Transverse colon (tissue), 4 donors: ENCODE measurements around the gene MEF2D.

Experiments used
- EP300 ChIP-seq: sonication (generic); formaldehyde crosslinking; IDR thresholded peaks from one replicate; pipeline ENCODE4 v1.6.1; 2017; ENCODE audit warnings: antibody characterized with exemption, low read depth
- POLR2A ChIP-seq: fragments of 450-650 bp; IDR thresholded peaks from one replicate; pipeline ENCODE4 v1.6.1; 2016; ENCODE audit warnings: antibody characterized with exemption, mild to moderate bottlenecking, moderate library complexity
- POLR2AphosphoS5 ChIP-seq, 3 donors: sonication (generic); formaldehyde crosslinking; IDR thresholded peaks; one replicate each; pipeline ENCODE4 v1.6.1; 2016; ENCODE audit warnings: antibody characterized with exemption in 3 of 3
- TF ChIP-seq, protein P1 (sequence below), 5 experiments: fragments of 200-600 bp in 3 of 5; fragments of 450-650 bp in 2 of 5; sonication (generic) in 3 of 5; IDR thresholded peaks; 1 replicate in 2 of 5; 2 replicates in 3 of 5; pipeline ENCODE4 v1.5.1; 2016 to 2017; ENCODE audit warnings: antibody characterized with exemption in 5 of 5, inconsistent platforms in 3 of 5, mild to moderate bottlenecking in 2 of 5, moderate library complexity in 1 of 5

DNA sequence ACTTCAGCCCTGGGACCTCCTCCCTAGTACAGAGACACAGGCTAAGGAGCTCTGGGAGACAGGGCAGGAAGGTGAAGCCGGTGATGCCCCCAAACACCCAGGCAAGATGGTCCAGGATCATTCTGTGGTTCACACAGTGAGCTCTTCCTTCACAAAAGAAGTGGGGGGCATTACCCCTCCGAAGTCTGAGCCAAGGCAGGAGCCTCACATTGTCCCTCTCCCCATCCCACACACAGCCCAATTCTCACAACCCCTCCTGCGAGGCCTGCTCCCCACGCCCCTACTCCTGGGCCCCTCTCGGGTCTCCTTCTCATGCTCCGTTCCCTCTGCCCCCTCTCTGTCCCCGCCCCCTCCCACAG lies 10.7 kb downstream of the MEF2D start:
- TF ChIP-seq, protein P1, sequence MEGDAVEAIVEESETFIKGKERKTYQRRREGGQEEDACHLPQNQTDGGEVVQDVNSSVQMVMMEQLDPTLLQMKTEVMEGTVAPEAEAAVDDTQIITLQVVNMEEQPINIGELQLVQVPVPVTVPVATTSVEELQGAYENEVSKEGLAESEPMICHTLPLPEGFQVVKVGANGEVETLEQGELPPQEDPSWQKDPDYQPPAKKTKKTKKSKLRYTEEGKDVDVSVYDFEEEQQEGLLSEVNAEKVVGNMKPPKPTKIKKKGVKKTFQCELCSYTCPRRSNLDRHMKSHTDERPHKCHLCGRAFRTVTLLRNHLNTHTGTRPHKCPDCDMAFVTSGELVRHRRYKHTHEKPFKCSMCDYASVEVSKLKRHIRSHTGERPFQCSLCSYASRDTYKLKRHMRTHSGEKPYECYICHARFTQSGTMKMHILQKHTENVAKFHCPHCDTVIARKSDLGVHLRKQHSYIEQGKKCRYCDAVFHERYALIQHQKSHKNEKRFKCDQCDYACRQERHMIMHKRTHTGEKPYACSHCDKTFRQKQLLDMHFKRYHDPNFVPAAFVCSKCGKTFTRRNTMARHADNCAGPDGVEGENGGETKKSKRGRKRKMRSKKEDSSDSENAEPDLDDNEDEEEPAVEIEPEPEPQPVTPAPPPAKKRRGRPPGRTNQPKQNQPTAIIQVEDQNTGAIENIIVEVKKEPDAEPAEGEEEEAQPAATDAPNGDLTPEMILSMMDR (IDR thresholded peaks at IDR 0.05): no peak
- TF ChIP-seq POLR2AphosphoS5 (IDR thresholded peaks at IDR 0.05) (no peak), POLR2A (no peak), EP300 (no peak)
